GM18909 (cell line): Measurements from ENCODE around the gene TMSB10.
"Not testable (repeated sequence)": the region's sequence is repeated elsewhere in the genome, so short reads cannot be mapped to it uniquely, and the experiment has no call there.

ENCODE experiments used
- ATAC-seq: cut with Tn5 transposase; IDR thresholded peaks from one replicate; pipeline ENCODE4 v1.9.1; 2021; ENCODE audit warnings: mild to moderate bottlenecking; ENCODE audit not compliant: unreplicated experiment, poor library complexity

The TMSB10 gene

DNA sequence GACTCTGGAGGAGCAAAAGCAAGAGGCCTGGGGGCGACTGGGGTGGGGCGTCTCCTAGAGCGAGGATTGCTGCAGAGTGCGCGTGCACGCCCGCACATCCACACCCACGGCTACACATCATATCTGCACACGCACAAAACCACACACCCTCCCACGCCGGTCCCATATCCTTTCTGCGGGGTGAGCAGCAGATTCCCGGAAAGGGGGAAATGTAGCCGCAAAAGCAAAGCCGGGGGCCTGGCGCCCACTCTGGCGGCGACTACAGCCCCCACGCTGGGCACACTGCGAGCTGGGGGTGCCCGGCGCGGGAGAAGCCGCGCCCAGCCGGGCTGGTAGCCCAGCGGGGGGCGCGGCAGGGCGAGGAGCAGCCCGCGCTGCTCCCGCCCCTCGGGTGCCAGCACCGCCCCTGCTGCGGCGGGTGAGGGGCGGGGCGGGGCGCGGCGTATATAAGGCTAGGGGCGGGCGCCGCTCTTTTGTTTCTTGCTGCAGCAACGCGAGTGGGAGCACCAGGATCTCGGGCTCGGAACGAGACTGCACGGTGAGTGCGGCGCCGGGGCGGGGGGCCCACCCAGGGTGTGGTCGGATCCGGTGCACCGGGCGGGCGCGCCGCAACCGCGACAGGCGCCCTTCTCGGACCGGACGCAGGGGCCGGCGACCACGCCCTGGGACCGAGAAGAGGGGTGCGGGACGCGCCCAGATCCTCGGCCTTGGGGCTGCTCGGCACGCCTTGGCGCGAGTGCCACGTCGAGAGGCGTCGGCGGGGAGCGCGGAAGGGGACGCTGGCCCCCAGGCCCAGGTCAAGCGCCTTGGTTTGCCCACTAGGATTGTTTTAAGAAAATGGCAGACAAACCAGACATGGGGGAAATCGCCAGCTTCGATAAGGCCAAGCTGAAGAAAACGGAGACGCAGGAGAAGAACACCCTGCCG, at the start of gene TMSB10:
Gene TMSB10 (plus strand): TSS at position 476 of the 927 bp plus-strand sequence.
- ATAC-seq = peak; percentile 74

- ATAC-seq = no peak
These were observed 49.7 kb upstream of the TMSB10 start for GRCh38 chr2:84855731-84856130.

DNA sequence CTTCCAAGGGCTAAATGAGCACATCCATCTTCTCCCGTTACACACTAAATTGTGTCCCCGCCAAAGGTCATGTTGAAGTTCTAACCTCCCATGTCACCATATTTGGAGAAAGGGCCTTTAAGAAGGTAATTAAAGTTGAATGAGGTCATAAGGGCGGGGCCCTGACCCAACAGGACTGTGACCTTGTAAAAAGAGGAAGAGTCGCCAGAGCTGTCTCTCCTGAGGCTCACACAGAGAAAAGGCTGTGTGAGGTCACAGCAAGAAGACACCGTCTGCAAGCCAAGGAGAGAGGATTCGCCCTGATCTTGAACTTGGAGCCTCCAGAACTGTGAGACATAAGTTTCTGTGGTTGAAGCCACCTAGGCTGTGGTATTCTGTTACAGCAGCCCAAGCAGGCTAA, 48.7 kb upstream of the TMSB10 start:
- peak; percentile 52 for ATAC-seq

GRCh38 chr2:84857566-84857965, 47.9 kb upstream of the TMSB10 start:
- no peak for ATAC-seq

DNA sequence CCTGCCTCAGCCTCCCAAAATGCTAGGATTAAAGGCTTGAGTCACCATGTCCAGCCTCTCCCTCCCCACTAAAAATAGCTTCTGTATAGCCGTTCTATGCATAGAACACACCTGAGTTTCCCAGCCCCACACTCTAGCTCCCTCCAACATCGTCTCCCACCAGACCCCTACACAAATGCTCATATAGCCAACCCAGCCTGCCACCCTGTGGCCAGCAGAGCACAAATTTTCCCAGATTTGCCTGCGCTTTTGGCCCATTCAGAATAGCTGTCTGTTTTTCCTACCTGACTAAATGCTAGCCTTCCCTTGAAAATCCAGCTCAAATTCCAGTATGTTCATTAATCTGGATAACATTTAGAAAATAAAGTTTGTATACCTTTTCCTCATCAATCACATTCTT, 47.3 kb upstream of the TMSB10 start:
- ATAC-seq = no peak

- ATAC-seq = no peak
These were observed 46.5 kb upstream of the TMSB10 start for GRCh38 chr2:84858937-84859336.

GRCh38 chr2:84861539-84861938, 43.9 kb upstream of the TMSB10 start:
- ATAC-seq = no peak

DNA sequence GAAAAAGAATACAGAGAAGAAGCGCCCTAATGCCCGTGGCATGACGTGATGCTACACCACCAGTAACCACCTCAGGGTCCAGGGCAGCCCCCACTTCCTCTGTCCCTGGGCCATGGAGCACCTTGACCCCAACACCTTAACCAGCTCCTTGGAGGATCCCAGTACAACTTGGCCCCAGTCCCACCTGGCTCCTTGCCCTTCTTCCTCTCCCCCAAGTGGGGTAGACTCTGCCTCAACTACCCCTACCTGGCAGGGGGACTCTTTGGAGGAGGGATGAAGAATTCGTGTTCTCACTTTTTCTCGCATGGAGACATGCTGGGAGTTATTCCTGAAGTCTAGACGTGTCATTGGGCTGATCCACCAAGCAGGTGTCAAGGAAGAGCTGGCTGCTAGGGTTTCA, 43.5 kb upstream of the TMSB10 start:
- no peak for ATAC-seq

DNA sequence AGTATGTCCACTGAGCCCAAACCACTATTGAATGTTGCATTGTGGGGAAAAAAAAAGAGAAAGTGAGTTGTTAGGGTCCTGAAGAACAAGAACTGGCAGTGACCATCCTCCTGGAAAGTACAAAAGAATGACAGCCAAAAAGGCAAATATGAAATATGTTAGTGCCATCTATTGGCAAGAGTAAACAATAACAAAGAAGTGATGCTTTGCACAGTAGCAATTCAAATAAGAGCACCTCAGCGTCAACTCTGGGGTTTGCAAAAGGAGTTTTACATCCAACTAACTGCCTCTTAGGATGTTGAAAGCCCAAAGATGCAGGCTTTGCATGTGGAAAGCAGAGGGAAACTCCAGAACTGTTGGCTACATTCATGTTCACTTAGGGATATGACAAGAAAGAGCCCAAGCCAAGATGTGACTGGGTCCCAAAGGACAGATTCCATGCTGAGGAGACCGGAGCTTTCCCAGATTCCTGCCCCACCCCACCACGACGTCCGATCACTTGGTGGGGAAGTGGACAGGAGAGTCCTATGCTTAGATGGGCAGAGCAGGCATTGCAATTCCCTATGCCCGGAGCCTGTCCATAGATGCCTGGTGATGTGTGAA, 40.2 kb upstream of the TMSB10 start:
- peak; percentile 71 for ATAC-seq

GRCh38 chr2:84866122-84866521, 39.3 kb upstream of the TMSB10 start:
- no peak for ATAC-seq

DNA sequence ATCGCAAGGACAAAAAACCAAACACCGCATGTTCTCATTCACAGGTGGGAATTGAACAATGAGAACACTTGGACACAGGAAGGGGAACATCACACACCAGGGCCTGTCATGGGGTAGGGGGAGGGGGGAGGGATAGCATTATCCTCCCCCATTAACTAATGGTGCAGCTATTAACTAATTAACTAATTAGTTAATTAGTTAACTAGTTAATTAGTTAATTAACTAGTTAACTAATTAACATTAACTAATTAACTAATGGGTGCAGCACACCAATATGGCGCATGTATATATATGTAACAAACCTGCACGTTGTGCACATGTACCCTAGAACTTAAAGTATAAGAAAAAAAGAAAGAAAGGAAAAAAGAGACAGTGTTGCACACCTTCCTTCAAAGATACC, 37.1 kb upstream of the TMSB10 start:
- not testable (repeated sequence) for ATAC-seq

DNA sequence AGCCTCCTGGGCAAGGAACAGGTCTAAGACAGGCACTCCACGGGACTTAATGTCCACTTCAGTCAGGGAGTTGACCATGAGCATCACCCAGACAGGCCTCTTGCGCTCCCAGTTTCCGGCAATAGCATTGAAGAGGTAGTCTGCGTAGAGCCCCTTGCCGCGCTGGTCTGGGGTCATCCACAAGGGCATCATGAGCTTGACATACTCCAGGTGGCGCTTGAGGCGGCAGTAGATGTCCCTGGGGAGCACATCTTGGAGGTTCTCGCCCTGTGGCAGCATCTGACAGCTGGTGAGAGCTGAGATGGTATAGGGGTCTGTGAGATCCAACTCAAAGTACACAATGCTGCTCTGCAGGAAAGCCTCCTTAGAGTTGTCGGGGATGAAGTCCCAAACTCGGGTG, 35.1 kb upstream of the TMSB10 start:
- no peak for ATAC-seq

GRCh38 chr2:84872691-84873090, 32.8 kb upstream of the TMSB10 start:
- ATAC-seq = not testable (repeated sequence)

GRCh38 chr2:84873350-84873749, 32.1 kb upstream of the TMSB10 start:
- ATAC-seq = no peak

DNA sequence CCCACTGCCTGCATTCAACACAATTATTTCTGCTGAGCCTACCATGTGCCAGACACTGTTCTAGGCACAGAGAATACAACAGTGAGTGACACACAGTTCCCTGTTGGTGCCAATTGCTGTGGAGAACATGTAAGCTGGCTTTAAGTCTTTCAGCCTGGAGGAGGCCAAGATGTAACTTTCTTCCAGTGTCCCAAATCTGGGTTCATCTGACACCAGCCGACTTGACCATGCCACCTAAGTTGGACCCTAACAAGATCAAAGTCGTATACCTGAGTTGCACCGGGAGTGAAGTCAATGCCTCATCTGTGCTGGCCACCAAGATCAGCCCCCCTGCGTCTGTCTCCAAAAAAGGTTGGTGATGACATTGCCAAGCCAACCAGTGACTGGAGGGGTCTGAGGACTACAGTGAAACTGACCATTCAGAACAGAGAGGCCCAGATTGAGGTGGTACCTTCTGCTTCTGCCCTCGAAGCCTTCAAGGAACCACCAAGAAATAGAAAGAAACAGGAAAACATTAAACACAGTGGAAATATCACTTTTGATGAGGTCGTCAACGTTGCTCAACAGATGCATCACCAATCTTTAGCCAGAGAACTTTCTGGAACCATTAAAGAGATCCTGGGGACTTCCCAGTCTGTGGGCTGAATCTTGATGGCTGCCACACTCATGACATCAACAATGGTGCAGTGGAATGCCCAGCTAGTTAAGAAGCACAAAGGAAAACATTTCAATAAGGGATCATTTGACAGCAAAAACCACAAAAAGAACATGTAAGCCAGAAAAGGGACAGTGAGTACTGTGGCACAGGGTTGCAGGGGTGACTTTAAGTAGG, 30.9 kb upstream of the TMSB10 start:
- ATAC-seq = no peak

- ATAC-seq = no peak
These were observed 30.3 kb upstream of the TMSB10 start for GRCh38 chr2:84875213-84875560.

- not testable (repeated sequence) for ATAC-seq
These were observed 29.8 kb upstream of the TMSB10 start for GRCh38 chr2:84875619-84876018.

GRCh38 chr2:84876369-84876768, 29.1 kb upstream of the TMSB10 start:
- no peak for ATAC-seq

DNA sequence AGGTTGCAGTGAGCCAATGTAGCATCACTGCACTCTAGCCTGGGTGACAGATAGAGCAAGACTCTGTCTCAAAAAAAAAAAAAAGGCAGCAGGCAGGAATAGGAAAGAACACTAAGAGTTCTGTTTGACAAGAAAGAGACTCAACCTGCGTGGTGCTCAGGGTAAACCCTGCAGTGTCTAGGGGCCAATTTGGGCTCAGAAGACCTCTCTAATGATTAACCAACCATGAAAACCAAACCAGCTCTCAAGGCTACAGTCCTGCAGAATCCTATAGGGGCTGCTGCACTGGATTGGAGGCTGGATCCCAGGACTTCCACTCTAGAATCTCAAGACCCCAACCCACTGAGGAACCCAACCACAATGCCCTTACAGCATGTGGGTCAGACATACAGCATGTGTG, 27.0 kb upstream of the TMSB10 start:
- ATAC-seq = peak; percentile 38

- ATAC-seq = no peak
These were observed 26.4 kb upstream of the TMSB10 start for GRCh38 chr2:84878896-84879583.
